ENCODE measurements around the gene SOX18. TPM values are rescaled to one million over a fixed set of nuclear protein-coding genes. Genes with fewer than 3 reads are reported as not detected.

SOX18 gene
- total RNA-seq, 3 donors from 2014 or later (not counting 1 experiment from before 2014, with no cell fraction given), result not detected

- DNase-seq (peak; percentile 54 to 83), ATAC-seq (peak; percentile 38 to 70 (median 41))
- Mint-ChIP-seq H3K4me1 (peaks cover 26 to 61% of the 10 kb centered on the region in 2 donors), H3K27me3 (ENCODE audit: low read depth in 2 of 2) (peaks cover 0 to 4% of the 10 kb centered on the region in 2 donors), H3K4me3 (peak within 1 kb of the TSS; percentile 90), H3K36me3 (no peaks in the 10 kb centered on the region), H3K9me3 (no peaks in the 10 kb centered on the region), H3K27ac (peak within 1 kb of the TSS; percentile 82 to 92)
- WGBS (ENCODE audit: insufficient coverage), result under 1% methylated on average over 73 of the region's 73 CpGs
- H3K27me3 ChIP-seq (ENCODE audit: control insufficient read depth, insufficient read depth, low read length), result peaks cover 2% of the 10 kb centered on the region
- intact Hi-C loops (cut with micrococcal nuclease), result no loop called here
- H3K9me3 ChIP-seq (ENCODE audit: control insufficient read depth, insufficient read depth, low read length), result no peaks in the 10 kb centered on the region
- TF ChIP-seq CTCF (IDR thresholded peaks at IDR 0.05), result no peak
- H3K4me1 ChIP-seq (ENCODE audit: control insufficient read depth, insufficient read depth, low read length), result peaks cover 68% of the 10 kb centered on the region
- peaks cover 15% of the 10 kb centered on the region for H3K36me3 ChIP-seq (ENCODE audit: control insufficient read depth, insufficient read depth, low read length)
- peak within 1 kb of the TSS; percentile 75 for H3K4me3 ChIP-seq (ENCODE audit: low read length)
- H3K27ac ChIP-seq (ENCODE audit: low read length), result peak within 1 kb of the TSS; percentile 77
Observed at GRCh38 chr20:64079273-64080012, 30.0 kb upstream of the SOX18 start, which contains the start of gene RGS19. TSS of gene RGS19 (minus strand) at chr20:64079518. CDS start at chr20:64076886, 2,632 bp downstream.

GRCh38 chr20:64078934-64079272 is 29.5 kb upstream of the SOX18 start:
- no peak for DNase-seq
- peak overlapping the region; percentile 82 to 92 for H3K27ac Mint-ChIP-seq
- WGBS (ENCODE audit: insufficient coverage), result 0% methylated on average over 4 of the region's 4 CpGs
- Histone ChIP-seq H3K9me3 (ENCODE audit: control insufficient read depth, insufficient read depth, low read length) (no peaks in the 10 kb centered on the region), H3K4me3 (ENCODE audit: low read length) (peak overlapping the region; percentile 75), H3K36me3 (ENCODE audit: control insufficient read depth, insufficient read depth, low read length) (peaks cover 21% of the 10 kb centered on the region), H3K4me1 (ENCODE audit: control insufficient read depth, insufficient read depth, low read length) (peaks cover 65% of the 10 kb centered on the region), H3K27me3 (ENCODE audit: control insufficient read depth, insufficient read depth, low read length) (no peaks in the 10 kb centered on the region), H3K27ac (ENCODE audit: low read length) (peak overlapping the region; percentile 69)
- peaks cover 21 to 58% of the 10 kb centered on the region in 2 donors for H3K4me1 Mint-ChIP-seq
- H3K36me3 Mint-ChIP-seq, result no peaks in the 10 kb centered on the region
- no peak for ATAC-seq
- no peaks in the 10 kb centered on the region for H3K9me3 Mint-ChIP-seq
- no peak for TF ChIP-seq CTCF (IDR thresholded peaks at IDR 0.05)
- intact Hi-C loops (cut with micrococcal nuclease), result no loop called here
- peak overlapping the region; percentile 90 for H3K4me3 Mint-ChIP-seq
- H3K27me3 Mint-ChIP-seq (ENCODE audit: low read depth in 2 of 2), result no peaks in the 10 kb centered on the region

- intact Hi-C loops (cut with micrococcal nuclease), result no loop called here
- peak; percentile 50 to 55 (median 53) for ATAC-seq
- WGBS (ENCODE audit: insufficient coverage), result 0% methylated on average over 15 of the region's 15 CpGs
Observed at GRCh38 chr20:64077876-64078551, 28.6 kb upstream of the SOX18 start.

More at GRCh38 chr20:64077876-64078551, 28.6 kb upstream of the SOX18 start:
- Histone ChIP-seq H3K27ac (ENCODE audit: low read length) (peak overlapping the region; percentile 69), H3K9me3 (ENCODE audit: control insufficient read depth, insufficient read depth, low read length) (no peaks in the 10 kb centered on the region), H3K27me3 (ENCODE audit: control insufficient read depth, insufficient read depth, low read length) (no peaks in the 10 kb centered on the region), H3K36me3 (ENCODE audit: control insufficient read depth, insufficient read depth, low read length) (peaks cover 29% of the 10 kb centered on the region), H3K4me3 (ENCODE audit: low read length) (peak overlapping the region; percentile 75), H3K4me1 (ENCODE audit: control insufficient read depth, insufficient read depth, low read length) (peaks cover 60% of the 10 kb centered on the region)
- Mint-ChIP-seq H3K9me3 (no peaks in the 10 kb centered on the region), H3K27me3 (ENCODE audit: low read depth in 2 of 2) (no peaks in the 10 kb centered on the region), H3K36me3 (no peaks in the 10 kb centered on the region), H3K27ac (peak overlapping the region; percentile 82 to 92), H3K4me1 (peaks cover 18 to 54% of the 10 kb centered on the region in 2 donors), H3K4me3 (peak overlapping the region; percentile 90)
- TF ChIP-seq CTCF (IDR thresholded peaks at IDR 0.05), result no peak
- peak in 1 of 2 donors; percentile 83 for DNase-seq

Data from natural killer cell (primary cell).